Stimulated activated CD8-positive, alpha-beta memory T cell treated with anti-CD3 and anti-CD28 coated beads, Interleukin-12 subunit alpha, Interleukin-12 subunit beta, amount 100 ng/mL, for 4 hours (primary cell): ENCODE data around the gene NINJ2.
A peak's percentile ranks its signal among the peaks of the same experiment; 100 is the strongest.

Experiments
- DNase-seq: peaks from one replicate; pipeline ENCODE4 v3.0.0-alpha.2; 2020; ENCODE audit warnings: low read depth

Gene NINJ2

GRCh38 chr12:673849-674248 lies 10.6 kb upstream of the NINJ2 start:
- DNase-seq = no peak

DNA sequence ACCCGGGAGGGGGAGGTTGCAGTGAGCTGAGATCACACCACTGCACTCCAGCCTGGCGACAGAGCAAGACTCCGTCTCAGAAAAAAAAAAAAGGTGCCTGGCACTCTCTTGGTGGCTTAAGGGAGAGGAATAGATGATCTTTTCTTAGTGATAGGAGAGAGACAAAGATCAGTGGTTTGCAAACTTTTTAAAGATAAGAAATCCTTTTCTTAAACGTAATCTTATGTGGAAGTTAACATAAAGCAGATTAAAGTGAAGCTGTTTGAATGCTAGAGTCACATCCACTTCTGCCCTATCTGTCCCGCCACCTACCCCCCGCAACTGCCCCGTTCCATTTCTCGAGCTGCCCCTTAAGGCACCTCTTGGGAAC lies 6.3 kb upstream of the NINJ2 start:
- no peak for DNase-seq

GRCh38 chr12:668090-668481 lies 4.8 kb upstream of the NINJ2 start:
- DNase-seq = no peak

DNA sequence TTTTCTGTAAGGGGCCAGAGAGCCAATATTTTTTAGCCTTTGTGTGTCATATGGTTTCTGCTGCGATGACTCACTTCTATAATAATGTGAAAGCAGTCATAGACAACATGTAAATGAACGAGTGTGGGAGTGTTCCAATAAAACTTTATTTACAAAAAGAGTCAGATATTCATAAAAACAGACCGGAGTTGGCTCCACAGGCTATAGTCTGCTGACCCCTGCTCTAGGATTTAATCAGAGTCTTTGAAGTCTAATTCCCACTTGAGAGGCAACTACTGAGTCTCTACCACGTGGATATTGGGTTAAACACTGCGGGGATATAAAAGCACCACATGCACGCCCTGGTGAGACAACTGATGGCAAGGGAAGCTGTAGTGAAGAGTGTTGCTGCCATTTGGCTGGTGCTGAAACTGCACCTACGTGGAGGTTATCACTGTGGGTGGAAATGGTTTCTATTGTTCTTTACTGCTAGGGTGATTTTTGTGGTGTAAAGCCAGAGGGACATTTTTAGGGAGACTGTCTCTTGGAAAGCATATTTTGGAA lies 3.6 kb upstream of the NINJ2 start:
- DNase-seq = no peak

DNA sequence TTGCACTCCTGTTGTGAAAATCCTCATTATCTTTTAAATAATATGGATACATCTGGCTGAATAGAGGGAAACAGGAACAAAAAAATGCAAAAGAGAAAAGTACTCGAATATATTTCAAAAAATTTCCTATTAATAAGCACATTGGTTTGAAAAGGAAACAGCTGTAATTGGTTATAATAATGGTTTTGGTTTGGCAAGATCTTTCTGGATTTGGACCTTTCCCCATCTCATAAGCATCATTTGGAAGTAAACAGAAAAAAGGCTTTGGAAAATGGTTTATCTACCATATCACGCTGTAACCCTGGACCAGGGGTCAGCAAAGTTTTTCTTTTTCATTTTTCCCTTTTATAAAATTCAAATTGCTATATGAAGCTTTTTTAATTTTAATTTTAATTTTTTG lies 2.8 kb upstream of the NINJ2 start:
- no peak for DNase-seq

DNA sequence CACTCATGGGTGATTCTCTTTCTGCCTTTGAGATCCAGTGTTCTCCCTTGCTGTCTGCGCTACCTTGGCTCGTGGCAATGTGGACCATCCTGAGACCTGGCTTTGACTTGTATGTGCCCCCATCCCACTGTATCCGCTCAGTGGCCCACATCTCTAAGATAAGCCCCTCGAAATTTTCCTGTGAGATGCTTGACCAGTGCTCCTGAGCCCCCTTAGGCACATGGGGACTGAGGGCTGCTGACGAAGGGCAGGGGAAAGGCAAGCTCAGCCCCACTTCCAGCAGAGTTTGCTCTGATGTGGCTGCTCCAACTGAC lies 1.5 kb upstream of the NINJ2 start:
- DNase-seq = no peak

DNA sequence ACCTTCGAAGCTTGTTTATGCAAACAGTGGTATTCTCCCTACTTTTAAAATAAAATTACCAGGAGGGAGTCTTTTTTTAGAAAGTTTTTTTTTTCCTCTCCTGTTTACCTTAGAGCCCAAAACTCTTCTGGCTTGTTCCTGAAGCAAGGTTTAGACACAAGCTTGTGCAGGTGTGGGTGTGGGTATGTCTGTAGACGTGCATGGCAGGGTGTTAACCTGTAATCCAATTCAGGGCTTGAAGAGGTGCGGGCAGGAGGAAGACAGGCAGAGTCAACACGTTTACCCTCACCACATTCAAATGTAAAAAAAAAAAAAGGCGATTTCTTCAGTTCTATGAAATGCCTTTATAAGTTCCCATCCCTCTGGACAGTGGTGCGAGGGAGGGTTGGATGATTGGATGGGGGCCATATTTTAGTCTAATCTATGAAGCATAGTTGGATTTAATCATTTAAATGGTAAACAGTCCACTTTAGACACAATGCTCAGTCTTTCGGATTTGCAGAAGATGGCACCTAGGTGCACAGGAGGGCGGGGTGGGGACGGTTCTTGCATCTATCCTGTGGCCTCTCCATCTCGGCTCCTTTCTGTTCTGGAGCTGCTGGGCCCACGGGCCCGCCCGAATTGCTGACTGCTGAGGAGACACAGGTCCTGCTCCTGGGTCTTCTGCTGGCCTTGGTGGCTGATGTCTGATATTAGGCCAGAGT lies 982 bp upstream of the NINJ2 start:
- DNase-seq = no peak

- no peak for DNase-seq
Measured at GRCh38 chr12:662566-663292, 516 bp downstream of the NINJ2 start.

DNA sequence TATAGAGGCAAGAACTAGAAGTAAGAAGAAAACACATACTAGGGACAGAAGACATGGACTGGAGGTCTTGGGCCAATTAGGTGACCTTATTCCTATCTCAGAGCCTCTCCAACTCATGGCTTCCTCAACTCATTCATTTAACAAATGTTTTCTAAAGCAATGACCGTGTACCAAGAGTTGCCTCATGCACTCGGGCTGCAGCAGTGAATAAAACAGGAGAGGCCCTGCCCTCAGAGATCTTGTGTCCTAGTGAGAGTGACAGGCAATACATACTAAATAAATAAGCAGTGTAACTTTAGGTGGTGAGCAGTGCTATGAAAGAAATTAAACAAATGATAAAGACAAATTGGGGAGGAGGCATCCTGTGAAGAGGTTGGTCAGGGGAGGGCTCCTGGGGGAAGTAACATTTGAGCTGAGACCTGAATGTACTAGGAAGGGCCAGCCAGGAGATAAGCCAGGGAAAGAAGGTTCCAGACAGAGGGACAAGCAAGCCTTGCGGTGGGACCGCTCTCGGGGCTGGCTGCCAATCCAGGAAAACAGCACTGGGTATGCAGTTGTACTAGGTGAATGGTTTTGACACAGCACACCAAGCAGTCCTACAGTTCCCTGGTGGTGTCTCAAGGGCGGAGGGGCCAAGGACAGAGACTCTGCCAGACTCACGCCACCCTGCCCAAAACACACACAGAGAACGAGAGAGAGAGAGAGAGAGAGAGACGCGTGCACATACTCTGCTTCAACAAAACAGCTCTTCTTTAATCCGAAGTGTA lies 1.3 kb downstream of the NINJ2 start:
- DNase-seq = no peak

DNA sequence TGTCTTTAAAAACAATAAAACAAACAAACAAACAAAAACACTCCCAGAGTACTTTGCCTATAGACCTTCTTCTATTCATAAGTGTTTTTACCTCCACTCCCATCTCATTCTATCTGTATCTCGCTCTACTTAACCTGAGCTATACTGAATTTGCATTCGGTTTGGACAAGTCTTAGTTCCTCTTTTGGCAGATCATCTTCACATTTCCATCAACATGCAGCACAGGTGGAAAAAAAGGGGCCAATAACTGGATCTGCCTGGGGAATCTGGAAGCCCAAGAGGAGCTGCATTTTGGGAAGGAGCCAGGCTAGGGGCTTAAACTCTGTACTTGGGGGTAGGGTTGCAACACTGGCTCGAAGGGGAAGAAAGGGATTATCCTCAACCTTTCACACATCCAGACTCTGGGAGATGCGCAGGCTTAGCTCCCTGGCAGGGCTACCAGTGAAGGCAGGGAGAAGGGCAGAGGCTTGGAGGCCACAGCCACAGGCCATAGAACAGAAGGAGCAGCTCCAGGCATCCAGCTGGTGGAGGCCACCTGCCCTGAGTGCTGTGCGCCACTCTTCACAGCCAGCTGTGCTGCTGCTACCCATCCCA lies 4.1 kb downstream of the NINJ2 start:
- DNase-seq = no peak

- no peak for DNase-seq
Measured at GRCh38 chr12:650983-651382, 12.3 kb downstream of the NINJ2 start.

DNA sequence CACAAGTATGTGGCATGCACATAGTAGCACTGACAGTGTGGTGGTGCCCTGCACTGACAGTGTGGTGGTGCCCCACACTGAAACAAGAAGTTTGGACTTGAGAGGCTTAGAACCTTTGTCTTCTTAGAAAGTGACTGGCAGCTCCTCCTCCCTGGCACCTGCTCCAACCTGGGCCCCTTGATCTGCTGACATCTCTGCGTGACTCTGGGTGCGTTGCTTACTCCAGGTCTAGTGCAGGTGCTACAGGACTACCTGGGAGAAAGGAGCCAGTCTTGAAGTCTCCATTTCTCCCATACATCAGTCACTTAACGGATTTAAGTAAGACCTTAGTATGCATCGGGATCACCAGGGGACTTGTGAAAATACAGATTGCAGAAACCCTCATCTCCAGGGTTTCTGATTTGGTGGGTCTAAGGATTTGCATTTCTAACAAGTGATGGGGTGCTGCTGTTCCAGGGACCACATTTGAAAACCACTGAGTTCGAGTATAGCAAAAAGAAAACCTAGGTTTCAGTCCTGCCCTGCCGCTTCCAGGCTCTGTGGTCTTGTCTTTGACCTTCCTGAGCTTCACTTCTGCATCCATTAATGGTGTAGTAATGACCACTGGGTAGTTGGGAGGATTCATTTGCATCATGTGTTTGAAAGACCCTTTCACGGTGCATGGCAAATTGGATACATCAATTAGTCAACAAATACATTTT lies 15.7 kb downstream of the NINJ2 start:
- no peak for DNase-seq

DNA sequence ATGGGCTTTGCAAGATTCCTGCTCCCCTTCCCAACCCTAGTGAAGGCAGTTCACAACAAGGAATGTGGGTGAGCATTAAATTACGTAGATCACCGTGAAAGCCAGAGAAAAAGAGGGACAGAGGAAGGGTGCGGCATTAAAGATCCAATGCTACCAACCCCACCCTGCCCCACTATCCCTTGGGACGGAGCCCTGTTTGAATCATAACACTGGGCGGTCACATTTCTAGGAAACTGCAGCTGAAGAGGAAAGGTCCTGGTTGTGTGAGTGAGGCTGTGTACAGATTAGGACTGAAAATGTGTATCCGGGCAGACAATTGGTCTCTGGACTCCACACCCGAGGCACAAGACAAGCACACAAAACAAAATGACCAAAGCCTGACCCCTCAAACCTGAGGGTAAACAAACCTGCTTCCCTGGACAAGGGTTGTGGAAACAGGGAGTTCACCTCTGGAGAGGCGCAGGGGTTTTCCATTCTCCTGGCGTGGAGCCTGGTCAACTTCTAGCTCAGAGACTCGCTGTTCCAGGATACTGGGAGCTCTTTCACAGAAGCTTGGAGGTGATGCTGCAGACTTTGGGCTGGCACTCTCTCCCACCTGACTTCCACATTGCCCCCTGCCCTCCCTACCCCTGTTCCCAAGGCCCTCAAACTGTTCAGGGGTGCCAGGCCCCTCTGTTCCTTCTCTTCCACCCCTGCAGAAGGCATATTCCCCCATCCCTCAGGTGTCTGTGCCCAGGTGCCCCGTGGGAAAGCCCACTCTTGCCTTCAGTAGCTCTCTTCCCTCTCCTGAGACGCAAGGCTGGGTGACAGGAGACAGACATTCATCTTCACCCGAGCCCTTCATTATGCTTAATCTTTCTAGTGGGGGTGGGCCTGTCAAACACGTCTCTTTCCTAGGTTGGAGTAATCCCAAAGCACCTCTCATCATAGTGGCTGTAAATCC lies 16.5 kb downstream of the NINJ2 start:
- DNase-seq = no peak

DNA sequence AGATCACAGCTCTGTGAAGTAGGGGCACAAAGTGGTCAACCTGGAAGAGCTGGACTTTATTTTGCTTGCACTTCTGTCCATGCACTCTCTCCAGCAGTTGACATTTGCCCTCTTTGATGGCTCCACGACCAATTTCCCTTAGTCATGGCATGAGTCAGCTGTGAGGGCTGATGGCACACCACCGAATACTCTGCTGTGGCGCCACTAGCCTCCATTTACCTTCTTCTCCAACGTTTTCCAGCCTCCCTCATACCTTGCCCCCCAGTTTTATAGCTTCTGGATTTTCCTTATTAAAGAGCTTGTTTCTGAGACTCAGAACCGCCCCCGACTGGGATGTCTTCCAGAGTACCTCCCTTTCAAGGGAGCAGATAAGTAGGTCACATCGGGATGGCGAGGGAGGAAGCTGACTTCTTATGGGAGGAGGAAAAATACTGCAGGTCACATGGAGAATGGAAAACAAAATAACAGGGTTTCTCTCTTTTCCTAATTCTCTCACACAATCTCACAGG lies 17.6 kb downstream of the NINJ2 start:
- no peak for DNase-seq

DNA sequence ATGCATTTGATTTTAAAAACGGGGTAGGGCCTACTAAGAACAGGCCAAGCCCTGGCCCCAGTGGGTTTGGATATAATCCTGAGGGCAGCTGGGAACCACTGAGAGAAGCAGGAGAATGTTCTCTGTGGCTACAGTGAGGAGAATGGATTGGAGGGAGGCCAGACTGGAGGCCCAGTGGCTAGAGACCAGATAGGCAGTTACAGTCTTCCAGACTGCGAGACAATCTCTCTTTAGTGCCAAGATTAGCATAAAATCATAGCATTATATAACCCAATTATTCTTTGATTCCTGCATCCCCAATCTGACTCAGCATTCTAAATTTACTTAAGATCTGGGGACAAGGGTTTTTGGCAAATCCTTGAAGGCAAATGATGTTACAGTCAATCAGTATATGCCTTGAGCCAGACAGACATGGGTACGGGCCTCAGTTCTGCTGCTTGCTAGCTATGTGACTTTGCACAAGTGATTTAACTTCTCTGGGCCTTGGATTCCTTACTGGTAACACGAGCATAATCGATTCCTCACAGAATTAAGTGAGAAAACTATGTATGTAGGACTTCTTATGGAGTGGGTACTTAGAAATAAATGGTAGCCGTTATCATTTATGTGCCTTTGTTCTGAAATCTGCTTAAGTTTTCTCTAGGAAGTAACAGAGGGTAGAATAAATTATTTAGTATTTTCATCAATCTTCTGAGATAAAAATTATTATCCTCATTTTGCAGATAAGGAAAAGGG lies 18.3 kb downstream of the NINJ2 start:
- no peak for DNase-seq

DNA sequence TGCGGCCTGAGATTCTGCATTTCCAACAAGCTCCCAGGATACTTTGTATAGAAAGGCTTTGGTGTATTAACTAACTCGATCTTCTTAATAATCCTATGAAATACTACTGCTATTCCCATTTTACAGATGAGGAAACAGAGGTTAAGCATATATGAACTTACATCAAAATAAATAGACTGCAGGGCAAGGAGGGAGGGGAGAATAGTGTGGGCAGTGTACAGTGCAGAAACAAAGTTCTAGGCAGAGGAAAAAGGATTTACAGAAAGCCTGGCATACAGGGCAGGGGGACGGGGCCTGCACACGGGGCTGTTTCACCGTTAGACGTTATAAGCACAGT lies 19.0 kb downstream of the NINJ2 start:
- DNase-seq = no peak

DNA sequence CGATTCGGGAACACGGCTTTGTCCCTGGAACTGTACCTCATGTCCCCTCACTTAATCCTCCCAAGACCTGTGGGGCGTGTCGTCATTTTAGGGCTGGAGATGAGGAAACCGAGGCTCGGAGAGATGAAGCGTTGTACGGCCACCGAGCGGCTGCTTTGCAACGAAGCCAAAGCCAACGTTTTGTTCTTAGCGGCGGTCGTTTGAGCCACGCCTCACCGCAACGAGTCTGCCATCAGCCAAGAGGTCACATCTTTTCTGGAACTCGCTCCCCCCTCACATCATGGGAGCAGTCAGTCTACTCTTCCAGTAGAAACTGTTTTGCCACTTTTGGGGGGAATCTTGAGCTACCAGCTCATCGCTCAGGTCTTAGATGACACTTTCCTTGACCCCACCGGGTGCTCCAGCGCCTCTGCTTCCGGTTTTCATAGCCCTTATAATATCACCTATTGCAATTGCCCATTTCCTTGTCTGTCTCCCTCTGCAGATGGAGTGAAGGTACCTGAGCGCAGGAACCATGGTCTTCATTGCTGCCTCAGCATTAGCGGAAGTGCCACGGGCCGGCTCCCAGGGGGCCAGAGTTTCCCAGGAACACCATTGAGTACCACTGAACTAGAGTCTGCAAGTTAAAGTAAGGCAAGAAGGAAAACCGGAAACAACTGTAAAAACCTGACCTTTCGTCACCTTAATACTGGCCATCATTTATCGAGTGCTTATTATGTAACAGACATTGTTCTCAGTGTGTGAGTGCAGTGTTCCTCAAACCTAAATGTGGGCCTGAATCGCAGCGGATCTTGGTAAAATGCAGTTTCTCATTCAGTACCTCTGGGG lies 19.6 kb downstream of the NINJ2 start:
- DNase-seq = no peak

GRCh38 chr12:642633-643474 lies 20.4 kb downstream of the NINJ2 start:
- peak; percentile 64 for DNase-seq
